H9 (cell line): ENCODE results near the gene CARD11. TPM values are rescaled to one million over a fixed set of nuclear protein-coding genes. Genes with fewer than 3 reads are reported as not detected.

Experiments
- DNase-seq: peaks from one replicate; pipeline ENCODE4 v3.0.0-alpha.2; 2017
- H2AFZ ChIP-seq: one replicate; pipeline ENCODE4 v1.6.1; 2013; ENCODE audit warnings: mild to moderate bottlenecking, low read length, control low read depth, moderate library complexity
- H2AK5ac ChIP-seq: 2 replicates; pipeline ENCODE4 v1.6.1; 2013; ENCODE audit warnings: low read length, control low read depth, mixed read lengths; ENCODE audit not compliant: insufficient read length
- H2BK120ac ChIP-seq: one replicate; pipeline ENCODE4 v1.6.1; 2013; ENCODE audit warnings: low read depth, mild to moderate bottlenecking, low read length, control low read depth, inconsistent platforms; ENCODE audit not compliant: poor library complexity, severe bottlenecking
- H2BK12ac ChIP-seq: 2 replicates; pipeline ENCODE4 v1.6.1; 2013; ENCODE audit warnings: low read length, control low read depth, mixed read lengths, low read depth; ENCODE audit not compliant: insufficient read length
- H2BK15ac ChIP-seq: 2 replicates; pipeline ENCODE4 v1.6.1; 2013; ENCODE audit warnings: low read depth, low read length, control low read depth
- H2BK20ac ChIP-seq: one replicate; pipeline ENCODE4 v1.6.1; 2013; ENCODE audit warnings: low read depth, mild to moderate bottlenecking, low read length, control low read depth, inconsistent platforms; ENCODE audit not compliant: poor library complexity, severe bottlenecking
- H2BK5ac ChIP-seq: 2 replicates; pipeline ENCODE4 v1.6.1; 2013; ENCODE audit warnings: low read length, control low read depth, mixed read lengths; ENCODE audit not compliant: insufficient read length
- H3K14ac ChIP-seq: 2 replicates; pipeline ENCODE4 v1.6.1; 2013; ENCODE audit warnings: low read length, control low read depth; ENCODE audit not compliant: insufficient read depth
- H3K18ac ChIP-seq: 2 replicates; pipeline ENCODE4 v1.6.1; 2013; ENCODE audit warnings: low read depth, mild to moderate bottlenecking, mixed read lengths, low read length, control low read depth; ENCODE audit not compliant: insufficient read length
- H3K23ac ChIP-seq: 2 replicates; pipeline ENCODE4 v1.6.1; 2013; ENCODE audit warnings: low read length, control low read depth, mixed read lengths, low read depth; ENCODE audit not compliant: insufficient read length
- H3K23me2 ChIP-seq: 2 replicates; pipeline ENCODE4 v1.6.1; 2013; ENCODE audit warnings: low read depth, mild to moderate bottlenecking, mixed read lengths, low read length, control low read depth; ENCODE audit not compliant: insufficient read length, poor library complexity, severe bottlenecking
- H3K27ac ChIP-seq: 2 replicates; pipeline ENCODE4 v1.5.1; 2013; ENCODE audit warnings: low read length, control low read depth, mixed read lengths, low read depth; ENCODE audit not compliant: insufficient read length
- H3K27me3 ChIP-seq: 2 replicates; pipeline ENCODE4 v1.6.1; 2013; ENCODE audit warnings: low read length, control low read depth, inconsistent platforms; ENCODE audit not compliant: insufficient read depth
- H3K4ac ChIP-seq: 2 replicates; pipeline ENCODE4 v1.6.1; 2013; ENCODE audit warnings: low read depth, mild to moderate bottlenecking, control low read depth, inconsistent platforms, low read length, moderate library complexity
- H3K4me1 ChIP-seq: 2 replicates; pipeline ENCODE4 v1.6.1; 2013; ENCODE audit warnings: low read length, control low read depth, inconsistent platforms; ENCODE audit not compliant: insufficient read depth
- H3K4me2 ChIP-seq: 2 replicates; pipeline ENCODE4 v1.6.1; 2013; ENCODE audit warnings: low read length, control low read depth, mixed read lengths; ENCODE audit not compliant: insufficient read length, insufficient read depth
- H3K56ac ChIP-seq: 2 replicates; pipeline ENCODE4 v1.6.1; 2013; ENCODE audit warnings: low read depth, mild to moderate bottlenecking, mixed read lengths, low read length, control low read depth; ENCODE audit not compliant: insufficient read length
- H3K79me1 ChIP-seq: 2 replicates; pipeline ENCODE4 v1.6.1; 2013; ENCODE audit warnings: low read depth, mild to moderate bottlenecking, moderate library complexity, low read length, control low read depth, inconsistent platforms; ENCODE audit not compliant: insufficient read depth, poor library complexity, severe bottlenecking
- H3K79me2 ChIP-seq: 2 replicates; pipeline ENCODE4 v1.6.1; 2013; ENCODE audit warnings: low read length, control low read depth, inconsistent platforms; ENCODE audit not compliant: insufficient read depth
- H3K9ac ChIP-seq: 2 replicates; pipeline ENCODE4 v1.6.1; 2013; ENCODE audit warnings: low read length, control low read depth, mixed read lengths; ENCODE audit not compliant: insufficient read length; ENCODE audit errors: extremely low read depth
- H3K9me3 ChIP-seq: one replicate; pipeline ENCODE4 v1.6.1; 2013; ENCODE audit warnings: low read depth, low read length, inconsistent platforms; ENCODE audit not compliant: control insufficient read depth
- H3T11ph ChIP-seq: one replicate; pipeline ENCODE4 v1.6.1; 2013; ENCODE audit warnings: mild to moderate bottlenecking, low read length, control low read depth, inconsistent platforms
- H4K20me1 ChIP-seq: one replicate; pipeline ENCODE4 v1.6.1; 2013; ENCODE audit not compliant: control insufficient read depth, insufficient read length, insufficient read depth
- H4K5ac ChIP-seq: 2 replicates; pipeline ENCODE4 v1.6.1; 2013; ENCODE audit warnings: low read depth, mild to moderate bottlenecking, mixed read lengths, low read length, control low read depth; ENCODE audit not compliant: insufficient read length
- H4K8ac ChIP-seq: replicated peaks from 2 replicates; pipeline ENCODE4 v1.6.1; 2013; ENCODE audit warnings: low read length, control low read depth, mixed read lengths, low read depth; ENCODE audit not compliant: insufficient read length
- H4K91ac ChIP-seq: 2 replicates; pipeline ENCODE4 v1.6.1; 2013; ENCODE audit warnings: low read depth, mild to moderate bottlenecking, moderate library complexity, mixed read lengths, low read length, control low read depth; ENCODE audit not compliant: insufficient read length
- H3K27ac Mint-ChIP-seq, 3 experiments: 2 replicates in 2 of 3; 3 replicates in 1 of 3; pipeline ENCODE4 v1.8.0; 2020 to 2021; ENCODE audit warnings: mixed read lengths in 3 of 3, mild to moderate bottlenecking in 1 of 3, moderate library complexity in 1 of 3
- H3K27me3 Mint-ChIP-seq: 2 replicates; pipeline ENCODE4 v1.8.0; 2021; ENCODE audit warnings: low read depth, mild to moderate bottlenecking, moderate library complexity, mixed read lengths
- H3K36me3 Mint-ChIP-seq, 3 experiments: 2 replicates in 2 of 3; 3 replicates in 1 of 3; pipeline ENCODE4 v1.8.0; 2020 to 2021; ENCODE audit warnings: low read depth in 3 of 3, mixed read lengths in 3 of 3; ENCODE audit not compliant: insufficient read depth in 1 of 3
- H3K4me1 Mint-ChIP-seq, 2 experiments: 2 replicates each; pipeline ENCODE4 v1.8.0; 2020; ENCODE audit warnings: mixed read lengths in 2 of 2
- H3K4me3 Mint-ChIP-seq, 2 experiments: 2 replicates in 1 of 2; 3 replicates in 1 of 2; pipeline ENCODE4 v1.8.0; 2020 to 2021; ENCODE audit warnings: mild to moderate bottlenecking in 2 of 2, mixed read lengths in 2 of 2, moderate library complexity in 1 of 2
- H3K9me3 Mint-ChIP-seq, 2 experiments: 2 replicates in 1 of 2; 3 replicates in 1 of 2; pipeline ENCODE4 v1.8.0; 2020; ENCODE audit warnings: mild to moderate bottlenecking in 2 of 2, mixed read lengths in 2 of 2, moderate library complexity in 1 of 2
- WGBS: extraction: QIAGEN DNeasy Blood & Tissue Kit; methylation state at CpG from one replicate; pipeline ENCODE4 v1.1.7; 2013; ENCODE audit warnings: missing lambda C conversion rate, low lambda C conversion rate, mixed read lengths; ENCODE audit not compliant: insufficient read length; ENCODE audit errors: extremely low coverage; 5-methylcytosine and 5-hydroxymethylcytosine counted together
- total RNA-seq: library from RNA; stranded (reverse); gene quantifications from 2 replicates; pipeline ENCODE4 v1.2.1, GENCODE V29; 2021
- TF ChIP-seq, protein P1 (sequence below): fragments of 200-600 bp; sonication (generic); conservative IDR thresholded peaks from 3 replicates; pipeline ENCODE4 v1.8.0; 2021; ENCODE audit warnings: antibody characterized with exemption, mild to moderate bottlenecking

The CARD11 gene
- total RNA-seq, 1 experiment from 2014 or later: 20.0 TPM

DNA sequence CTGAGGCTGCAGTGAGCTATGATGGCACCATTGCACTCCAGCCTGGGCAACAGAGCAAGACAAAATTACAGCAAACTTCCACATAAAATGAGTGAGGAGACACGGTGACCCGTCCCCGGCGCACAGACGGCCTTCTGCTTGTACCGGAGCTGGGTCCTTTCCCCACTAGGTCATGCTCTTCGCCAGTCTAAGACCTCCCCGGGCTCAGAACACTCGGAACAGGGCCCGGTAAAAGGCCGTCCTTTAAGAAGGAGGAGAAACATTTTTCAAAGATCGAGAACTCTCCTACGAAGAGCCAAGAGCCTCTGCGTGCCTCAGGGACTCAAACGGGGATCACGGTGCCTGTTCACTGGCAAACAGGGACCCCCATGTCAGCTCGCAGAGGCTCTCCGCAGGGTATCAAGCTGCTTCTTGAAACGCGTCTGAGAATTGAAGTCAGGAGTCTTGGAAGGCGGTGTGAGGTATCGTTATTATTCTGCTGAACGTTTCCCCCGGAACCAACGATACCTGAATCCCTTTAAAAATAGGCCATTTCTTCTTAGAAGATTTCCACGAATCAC is 9.0 kb downstream of the CARD11 start:
- Mint-ChIP-seq H3K9me3 (no peaks in the 10 kb centered on the region; a peak in 1 of 5 replicates), H3K27me3 (no peaks in the 10 kb centered on the region), H3K36me3 (peaks cover 0 to 9% (median 5%) of the 10 kb centered on the region in 3 experiments; a peak in 3 of 7 replicates), H3K4me3 (no peak overlapping the region), H3K27ac (peak overlapping the region; percentile 46 to 85 (median 66); a peak in 3 of 7 replicates), H3K4me1 (peaks cover 9 to 17% of the 10 kb centered on the region in 2 experiments)
- Histone ChIP-seq H2BK5ac (no peak overlapping the region), H4K20me1 (no peaks in the 10 kb centered on the region), H2AFZ (no peak overlapping the region), H3K9ac (no peak overlapping the region), H3K56ac (no peak overlapping the region), H3K18ac (no peak overlapping the region), H2AK5ac (no peak overlapping the region), H3K23ac (no peak overlapping the region), H2BK120ac (no peak overlapping the region), H3K4me2 (no peak overlapping the region), H3K27me3 (no peaks in the 10 kb centered on the region), H3K4me1 (no peaks in the 10 kb centered on the region), H2BK20ac (no peak overlapping the region), H3K9me3 (no peaks in the 10 kb centered on the region), H3K27ac (no peak overlapping the region), H3K23me2 (no peaks in the 10 kb centered on the region), H3K79me1 (no peaks in the 10 kb centered on the region), H2BK15ac (no peak overlapping the region), H3T11ph (no peak overlapping the region), H4K91ac (no peak overlapping the region), H4K8ac (no peak overlapping the region), H2BK12ac (no peak overlapping the region), H3K4ac (no peak overlapping the region), H4K5ac (no peak overlapping the region), H3K14ac (no peak overlapping the region; the same call in 1 of the 2 replicates), H3K79me2 (no peaks in the 10 kb centered on the region; the same call in 1 of the 2 replicates)
- TF ChIP-seq, protein P1, sequence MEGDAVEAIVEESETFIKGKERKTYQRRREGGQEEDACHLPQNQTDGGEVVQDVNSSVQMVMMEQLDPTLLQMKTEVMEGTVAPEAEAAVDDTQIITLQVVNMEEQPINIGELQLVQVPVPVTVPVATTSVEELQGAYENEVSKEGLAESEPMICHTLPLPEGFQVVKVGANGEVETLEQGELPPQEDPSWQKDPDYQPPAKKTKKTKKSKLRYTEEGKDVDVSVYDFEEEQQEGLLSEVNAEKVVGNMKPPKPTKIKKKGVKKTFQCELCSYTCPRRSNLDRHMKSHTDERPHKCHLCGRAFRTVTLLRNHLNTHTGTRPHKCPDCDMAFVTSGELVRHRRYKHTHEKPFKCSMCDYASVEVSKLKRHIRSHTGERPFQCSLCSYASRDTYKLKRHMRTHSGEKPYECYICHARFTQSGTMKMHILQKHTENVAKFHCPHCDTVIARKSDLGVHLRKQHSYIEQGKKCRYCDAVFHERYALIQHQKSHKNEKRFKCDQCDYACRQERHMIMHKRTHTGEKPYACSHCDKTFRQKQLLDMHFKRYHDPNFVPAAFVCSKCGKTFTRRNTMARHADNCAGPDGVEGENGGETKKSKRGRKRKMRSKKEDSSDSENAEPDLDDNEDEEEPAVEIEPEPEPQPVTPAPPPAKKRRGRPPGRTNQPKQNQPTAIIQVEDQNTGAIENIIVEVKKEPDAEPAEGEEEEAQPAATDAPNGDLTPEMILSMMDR: no peak
- no CpG with 5 or more reads among the region's 26 CpGs for WGBS
- no peak for DNase-seq
